Forelimb muscle (tissue), 1 donor: Measurements from ENCODE around the gene TMEM269. TPM values are rescaled to one million over a fixed set of nuclear protein-coding genes. Genes with fewer than 3 reads are reported as not detected.

ENCODE experiments used
- DNase-seq: peaks from one replicate; pipeline ENCODE4 v3.0.0-alpha.2; 2013; ENCODE audit warnings: low read depth
- polyA plus RNA-seq: library from polyadenylated mRNA; unstranded; fragments of 120-200 nt; gene quantifications from one replicate; pipeline ENCODE4 v1.2.1, GENCODE V29; 2013; ENCODE audit not compliant: insufficient read length

Gene TMEM269
- polyA plus RNA-seq, result 0.83 TPM

- no peak for DNase-seq
Measured at GRCh38 chr1:42784946-42785693, at the start of gene TMEM269. TMEM269 (plus strand) TSS chr1:42784991; CDS start chr1:42789894, 4,903 bp downstream.

DNA sequence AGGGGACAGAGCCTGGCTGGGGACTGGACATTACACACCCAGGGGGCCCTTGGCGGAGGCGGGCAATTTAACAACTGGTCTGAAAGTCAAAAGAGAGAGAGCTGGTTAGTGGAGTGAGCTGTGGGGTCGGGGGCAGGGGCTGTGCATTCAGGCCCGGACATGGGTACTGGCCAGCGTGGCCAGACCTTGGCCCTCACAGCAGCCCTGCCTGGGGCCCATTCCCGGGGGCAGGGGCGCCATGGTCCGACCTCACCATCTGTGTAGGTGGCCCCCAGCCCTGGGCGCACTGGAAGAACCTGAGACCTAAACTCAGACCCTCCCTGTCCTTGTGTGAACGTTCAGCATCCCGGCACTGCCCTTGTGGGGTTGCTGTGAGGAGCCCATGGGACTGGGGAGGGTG lies 49.7 kb upstream of the TMEM269 start:
- DNase-seq, result no peak

DNA sequence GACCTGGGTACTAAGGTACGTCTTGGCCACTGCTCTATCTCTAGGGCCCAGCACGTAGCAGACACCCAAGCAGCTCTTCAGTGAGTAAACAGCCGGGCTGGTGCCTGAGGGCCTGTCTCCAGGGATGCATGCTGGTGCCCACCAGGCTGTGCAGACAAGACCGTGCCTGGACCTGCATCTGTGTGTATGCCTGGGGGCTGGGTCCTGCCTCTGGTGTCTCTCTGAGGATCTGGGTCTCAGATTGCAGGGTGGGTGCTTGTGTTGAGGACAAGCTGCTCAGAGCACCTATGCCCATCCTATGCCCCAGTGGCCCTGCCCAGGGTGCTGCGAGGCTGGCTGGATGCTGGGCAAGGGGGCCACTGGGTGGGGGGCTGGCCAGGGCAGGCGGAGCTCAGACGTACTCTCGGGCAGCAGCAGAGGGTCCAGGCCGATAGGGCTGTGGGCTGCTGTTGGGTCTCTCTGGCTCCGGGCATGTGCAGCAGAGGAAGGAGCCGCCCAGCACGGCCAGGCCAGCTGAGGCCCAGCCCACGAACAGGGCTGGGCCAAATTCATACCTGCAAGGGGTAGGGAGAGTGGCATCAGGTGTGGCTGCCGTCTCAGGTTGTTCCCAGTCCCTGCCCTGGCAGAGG lies 49.2 kb upstream of the TMEM269 start:
- no peak for DNase-seq

DNA sequence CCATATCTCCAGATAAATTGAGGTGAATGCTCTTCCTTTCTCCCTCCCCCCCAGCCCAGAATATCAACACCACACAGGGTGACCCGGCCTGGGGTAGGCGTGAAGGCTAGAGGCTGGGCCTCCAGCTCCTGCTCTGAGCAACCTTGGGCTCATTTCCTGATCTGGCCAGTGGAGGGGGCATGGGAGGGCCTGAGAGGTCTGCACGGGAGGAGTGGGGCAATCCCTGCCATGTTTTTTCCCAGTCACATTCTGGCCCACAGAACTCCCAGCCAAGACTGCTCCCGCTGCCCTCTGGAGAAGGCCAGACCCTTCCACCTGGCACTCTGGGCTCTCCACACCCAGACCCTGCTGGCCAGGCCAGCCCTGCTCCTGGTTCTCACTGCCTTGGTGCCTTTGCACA lies 48.6 kb upstream of the TMEM269 start:
- no peak for DNase-seq

DNA sequence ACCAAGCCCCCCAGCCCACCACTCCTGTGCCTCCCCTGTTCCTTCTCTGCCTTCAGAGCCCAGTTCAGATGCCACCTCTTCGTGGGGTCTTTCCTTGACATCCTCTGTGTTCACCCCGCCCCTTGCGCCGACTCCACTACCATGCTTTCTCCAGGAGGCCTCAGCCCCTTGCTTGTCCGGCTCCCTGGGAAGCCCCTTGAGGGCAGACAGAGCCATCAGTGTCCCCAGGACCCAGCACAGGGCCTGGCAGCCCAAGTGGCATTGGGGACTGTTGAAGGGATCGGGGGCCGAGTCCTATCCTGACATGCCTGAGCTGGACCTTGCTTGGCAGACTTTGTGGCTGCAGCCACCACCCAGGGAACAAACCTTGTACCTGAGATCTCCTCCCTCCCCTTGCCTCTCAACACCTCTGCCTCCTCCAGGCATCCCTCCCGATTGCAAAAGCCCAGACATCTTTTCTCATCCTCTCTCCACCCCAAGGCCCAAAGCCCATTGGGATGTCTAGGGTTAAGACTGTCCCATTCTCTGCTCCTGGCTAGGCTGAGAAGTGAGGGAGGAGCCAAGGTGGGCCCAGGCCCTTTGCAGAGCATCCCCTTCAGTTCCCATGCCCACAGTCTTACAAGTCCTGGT lies 48.1 kb upstream of the TMEM269 start:
- no peak for DNase-seq

DNA sequence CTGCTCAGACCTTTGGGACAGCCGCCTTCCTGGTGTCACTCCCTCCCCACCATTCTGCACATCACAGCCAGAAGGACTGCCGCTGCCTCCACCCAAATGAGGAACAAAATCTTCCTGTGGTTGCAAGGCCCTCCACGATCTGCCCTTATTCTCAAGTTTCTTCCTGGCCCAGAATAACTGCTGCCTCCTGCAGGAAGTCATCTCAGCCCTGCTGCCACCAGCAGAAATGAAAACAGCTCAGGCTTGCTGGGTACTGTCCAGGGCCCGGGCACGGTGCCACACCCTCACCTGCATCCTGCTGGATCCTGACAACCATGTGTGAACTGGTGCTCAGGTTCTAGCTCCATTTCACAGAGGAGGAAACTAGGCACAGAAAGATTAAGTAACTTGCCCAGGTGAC lies 47.5 kb upstream of the TMEM269 start:
- DNase-seq, result no peak

DNA sequence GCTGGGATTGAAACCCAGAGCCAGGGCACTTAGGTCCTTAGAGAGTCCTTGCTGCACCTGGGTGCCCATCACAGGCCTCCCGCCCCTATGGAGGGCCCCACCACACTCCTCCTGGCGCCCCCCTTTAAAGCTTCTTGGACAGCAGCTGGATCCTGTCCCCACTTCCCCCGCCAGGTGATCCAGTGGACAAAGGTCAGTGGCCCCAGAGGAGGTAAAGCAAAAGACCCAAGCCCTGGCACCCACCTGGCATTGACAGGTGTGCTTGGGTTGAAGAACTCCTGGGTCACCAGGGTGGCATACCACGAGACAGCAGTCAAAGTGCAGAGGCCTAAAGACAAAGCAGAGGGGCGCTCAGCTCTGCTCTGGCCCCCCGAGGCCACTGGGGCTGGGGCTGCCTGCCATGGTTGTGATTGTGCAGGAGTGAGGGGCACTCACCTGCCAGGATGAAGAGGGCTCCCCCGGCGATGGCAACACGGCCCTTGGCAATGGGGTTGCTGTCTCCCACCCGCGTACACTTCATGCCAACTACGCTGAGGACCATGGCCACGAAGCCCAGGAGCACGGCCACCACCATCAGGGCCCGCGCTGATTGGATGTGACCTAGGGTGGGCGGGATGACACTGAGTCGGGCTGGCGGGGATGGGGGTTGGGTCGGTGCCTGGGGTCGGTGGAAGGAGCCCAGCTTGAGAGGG lies 46.7 kb upstream of the TMEM269 start:
- no peak for DNase-seq

GRCh38 chr1:42738678-42739226 lies 46.0 kb upstream of the TMEM269 start:
- DNase-seq, result no peak

- no peak for DNase-seq
Measured at GRCh38 chr1:42739753-42740700, 44.8 kb upstream of the TMEM269 start, which contains the start of gene CLDN19. CLDN19 (minus strand) TSS chr1:42740236; CDS start chr1:42740063, 173 bp downstream.

GRCh38 chr1:42740851-42741580 lies 43.8 kb upstream of the TMEM269 start:
- DNase-seq, result no peak

GRCh38 chr1:42741706-42742105 lies 43.1 kb upstream of the TMEM269 start:
- DNase-seq, result no peak

- DNase-seq, result no peak
Measured at GRCh38 chr1:42742141-42742540, 42.6 kb upstream of the TMEM269 start.

DNA sequence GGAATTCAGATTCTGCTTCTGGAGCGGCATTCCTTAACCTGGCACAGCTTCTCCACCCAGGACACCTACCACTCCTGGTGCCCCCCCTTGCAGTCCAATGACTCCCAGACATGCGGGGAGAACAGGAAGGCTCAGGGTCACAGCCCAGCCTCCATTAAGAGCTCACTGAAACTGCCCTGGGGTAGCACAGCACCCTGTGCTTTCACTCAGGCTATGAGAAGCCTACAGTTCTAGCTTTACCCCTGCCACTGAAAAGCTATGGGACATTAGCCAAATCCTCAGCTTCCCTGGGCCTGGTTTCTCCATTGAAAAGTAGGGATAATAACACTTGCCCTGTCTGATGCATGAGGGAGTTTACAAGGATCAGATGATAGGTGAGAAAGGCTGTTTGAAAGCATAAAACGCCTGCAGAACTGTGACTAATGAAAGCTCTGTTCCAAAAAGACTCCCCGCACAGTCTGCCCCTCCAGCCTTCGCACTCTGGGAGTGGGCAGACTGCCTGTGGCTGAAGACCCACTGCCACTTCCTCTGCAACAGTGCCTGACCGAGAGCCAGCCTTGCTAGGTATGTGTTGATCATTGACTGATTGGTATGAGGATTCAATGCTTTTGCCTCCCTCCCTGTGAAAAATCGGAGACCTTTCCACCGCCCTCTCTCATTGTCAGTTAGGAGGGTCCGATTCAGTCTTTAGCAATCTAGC lies 42.0 kb upstream of the TMEM269 start:
- no peak for DNase-seq

GRCh38 chr1:42743317-42744147 lies 41.3 kb upstream of the TMEM269 start:
- DNase-seq, result no peak

DNA sequence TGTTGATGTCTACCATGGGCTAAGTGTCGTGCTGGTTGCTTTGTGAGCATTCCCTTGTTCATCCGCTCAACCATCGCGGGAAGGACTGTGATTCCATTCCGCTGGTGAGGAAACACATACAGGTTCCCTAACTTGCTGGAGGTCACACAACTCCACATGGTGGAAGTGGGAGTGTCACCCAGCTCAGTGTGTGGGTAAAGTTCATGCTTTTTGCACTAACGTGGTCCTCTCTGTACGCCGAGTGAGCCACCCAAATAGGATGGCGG lies 40.7 kb upstream of the TMEM269 start:
- DNase-seq, result no peak

GRCh38 chr1:42745851-42746250 lies 38.9 kb upstream of the TMEM269 start:
- no peak for DNase-seq

DNA sequence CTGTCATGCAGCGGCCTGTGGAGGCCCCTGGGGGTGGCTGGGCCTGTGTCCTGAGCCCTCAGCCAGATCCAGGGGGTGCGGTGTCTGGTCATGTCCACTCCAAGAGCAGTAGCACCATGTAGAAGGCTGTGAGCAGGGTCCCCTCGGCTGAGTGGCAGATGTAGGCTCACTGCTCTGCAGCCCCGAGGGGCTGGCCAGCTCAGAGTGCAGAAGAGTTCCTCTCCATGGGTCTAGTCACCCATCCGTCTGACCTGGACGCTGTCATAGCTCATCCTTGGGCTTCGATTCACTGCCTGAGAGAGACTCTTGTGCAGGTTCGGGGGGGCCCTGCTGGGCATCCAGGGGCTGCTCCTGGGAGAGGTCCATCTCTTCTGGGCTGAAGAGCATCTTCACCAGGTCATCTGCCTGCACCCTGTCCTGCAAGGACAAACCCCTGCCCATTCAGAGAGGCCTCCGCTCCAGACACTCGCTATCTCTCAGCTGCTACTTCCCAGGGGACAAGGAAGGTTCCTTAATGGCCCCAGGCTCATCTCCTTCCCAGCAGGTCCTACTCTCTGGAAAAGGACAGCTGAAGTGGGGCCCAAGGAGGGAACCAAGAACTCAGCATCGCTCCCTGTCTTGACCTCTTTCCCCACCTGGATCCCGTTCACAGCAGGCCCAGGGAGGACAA lies 38.2 kb upstream of the TMEM269 start:
- DNase-seq, result no peak

DNA sequence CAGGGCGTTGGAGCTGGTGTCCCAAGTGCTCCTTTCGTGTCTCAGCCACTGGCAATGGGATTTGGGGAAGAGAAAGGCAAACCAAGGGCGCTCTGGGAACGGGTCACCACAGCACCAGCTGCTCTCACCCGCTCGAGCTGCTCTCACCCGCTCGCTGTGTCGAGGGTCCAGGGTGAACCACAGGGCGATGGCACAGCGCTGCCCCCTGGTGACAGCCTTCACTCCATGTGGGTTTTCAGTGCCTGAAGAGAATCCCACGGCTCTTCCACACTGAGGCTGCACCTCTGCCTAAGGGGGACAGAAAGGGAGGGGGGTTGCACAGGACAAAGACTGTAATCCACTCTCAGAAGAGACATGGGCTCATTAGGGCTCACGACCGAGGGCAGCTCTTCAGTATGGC lies 37.7 kb upstream of the TMEM269 start:
- no peak for DNase-seq
